ENCODE data around the gene GDAP1L1. TPM values are rescaled to one million over a fixed set of nuclear protein-coding genes. Genes with fewer than 3 reads are reported as not detected.

GDAP1L1 gene
- total RNA-seq, 4 donors from 2014 or later: 0.41 TPM; not detected in 3

DNA sequence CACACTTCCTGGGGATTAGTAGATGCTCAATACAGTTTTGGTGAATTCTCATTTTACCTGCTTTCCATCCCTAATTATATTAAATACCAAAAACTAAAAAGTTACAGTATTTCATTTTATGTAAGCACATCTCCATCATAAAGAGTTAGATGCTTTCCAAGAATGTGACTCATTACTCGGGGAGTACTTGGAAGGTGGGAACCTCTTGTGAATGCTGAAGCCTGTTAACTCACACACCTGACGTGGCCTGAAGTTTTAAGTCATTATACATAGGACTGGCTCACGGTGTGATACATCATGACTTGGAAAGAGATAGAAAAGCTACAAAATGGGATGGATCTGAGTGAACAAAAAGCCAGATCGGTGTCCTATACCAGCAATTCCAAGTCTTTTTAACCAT lies 34.3 kb upstream of the GDAP1L1 start:
- Histone ChIP-seq H3K27ac (peak overlapping the region in 1 of 2 donors; percentile 11), H3K36me3 (no peaks in the 10 kb centered on the region), H3K27me3 (no peaks in the 10 kb centered on the region), H3K4me3 (no peak overlapping the region), H3K9me3 (no peaks in the 10 kb centered on the region), H3K4me1 (peaks cover 4 to 5% of the 10 kb centered on the region in 2 donors)
- no peak for DNase-seq
- intact Hi-C loops (cut with DNase I; ENCODE audit: low total_unique reads): no loop called here
- TF ChIP-seq POLR2A (IDR thresholded peaks at IDR 0.05): no peak
- TF ChIP-seq, protein P1, sequence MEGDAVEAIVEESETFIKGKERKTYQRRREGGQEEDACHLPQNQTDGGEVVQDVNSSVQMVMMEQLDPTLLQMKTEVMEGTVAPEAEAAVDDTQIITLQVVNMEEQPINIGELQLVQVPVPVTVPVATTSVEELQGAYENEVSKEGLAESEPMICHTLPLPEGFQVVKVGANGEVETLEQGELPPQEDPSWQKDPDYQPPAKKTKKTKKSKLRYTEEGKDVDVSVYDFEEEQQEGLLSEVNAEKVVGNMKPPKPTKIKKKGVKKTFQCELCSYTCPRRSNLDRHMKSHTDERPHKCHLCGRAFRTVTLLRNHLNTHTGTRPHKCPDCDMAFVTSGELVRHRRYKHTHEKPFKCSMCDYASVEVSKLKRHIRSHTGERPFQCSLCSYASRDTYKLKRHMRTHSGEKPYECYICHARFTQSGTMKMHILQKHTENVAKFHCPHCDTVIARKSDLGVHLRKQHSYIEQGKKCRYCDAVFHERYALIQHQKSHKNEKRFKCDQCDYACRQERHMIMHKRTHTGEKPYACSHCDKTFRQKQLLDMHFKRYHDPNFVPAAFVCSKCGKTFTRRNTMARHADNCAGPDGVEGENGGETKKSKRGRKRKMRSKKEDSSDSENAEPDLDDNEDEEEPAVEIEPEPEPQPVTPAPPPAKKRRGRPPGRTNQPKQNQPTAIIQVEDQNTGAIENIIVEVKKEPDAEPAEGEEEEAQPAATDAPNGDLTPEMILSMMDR (IDR thresholded peaks at IDR 0.05): no peak

DNA sequence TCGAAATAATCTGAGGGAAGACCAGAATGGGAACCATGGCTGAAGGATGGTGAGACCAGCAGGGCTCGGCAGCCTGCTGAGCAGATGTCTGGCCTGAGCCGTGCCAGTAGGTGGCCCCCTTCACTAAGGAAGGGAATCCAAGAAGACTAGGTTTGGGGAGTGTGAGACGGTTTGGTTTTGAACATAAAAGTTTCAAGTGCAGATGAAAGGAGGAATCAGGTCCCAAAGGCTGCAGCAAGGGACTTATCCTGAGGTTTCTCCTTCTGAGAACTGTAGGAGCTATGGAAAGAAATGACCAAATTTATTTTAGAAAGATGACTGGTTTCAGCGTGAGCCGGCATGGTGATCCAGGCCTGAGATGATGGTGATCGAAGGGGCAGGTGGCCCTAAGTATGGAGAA lies 32.0 kb upstream of the GDAP1L1 start:
- H3K9me3 ChIP-seq: no peaks in the 10 kb centered on the region
- no peak overlapping the region for H3K27ac ChIP-seq
- no peak overlapping the region for H3K4me3 ChIP-seq
- peak; percentile 70 to 72 for DNase-seq
- TF ChIP-seq, protein P1 (IDR thresholded peaks at IDR 0.05): peak; percentile 59 to 80 (median 76)
- TF ChIP-seq POLR2A (IDR thresholded peaks at IDR 0.05): no peak
- H3K4me1 ChIP-seq: peaks cover 3 to 4% of the 10 kb centered on the region in 2 donors
- intact Hi-C loops (cut with DNase I; ENCODE audit: low total_unique reads): loop anchor here (5.0 kb wide), 1 partner anchor 92 kb away; no protein-coding TSS in a partner anchor
- H3K36me3 ChIP-seq: no peaks in the 10 kb centered on the region
- no peaks in the 10 kb centered on the region for H3K27me3 ChIP-seq

DNA sequence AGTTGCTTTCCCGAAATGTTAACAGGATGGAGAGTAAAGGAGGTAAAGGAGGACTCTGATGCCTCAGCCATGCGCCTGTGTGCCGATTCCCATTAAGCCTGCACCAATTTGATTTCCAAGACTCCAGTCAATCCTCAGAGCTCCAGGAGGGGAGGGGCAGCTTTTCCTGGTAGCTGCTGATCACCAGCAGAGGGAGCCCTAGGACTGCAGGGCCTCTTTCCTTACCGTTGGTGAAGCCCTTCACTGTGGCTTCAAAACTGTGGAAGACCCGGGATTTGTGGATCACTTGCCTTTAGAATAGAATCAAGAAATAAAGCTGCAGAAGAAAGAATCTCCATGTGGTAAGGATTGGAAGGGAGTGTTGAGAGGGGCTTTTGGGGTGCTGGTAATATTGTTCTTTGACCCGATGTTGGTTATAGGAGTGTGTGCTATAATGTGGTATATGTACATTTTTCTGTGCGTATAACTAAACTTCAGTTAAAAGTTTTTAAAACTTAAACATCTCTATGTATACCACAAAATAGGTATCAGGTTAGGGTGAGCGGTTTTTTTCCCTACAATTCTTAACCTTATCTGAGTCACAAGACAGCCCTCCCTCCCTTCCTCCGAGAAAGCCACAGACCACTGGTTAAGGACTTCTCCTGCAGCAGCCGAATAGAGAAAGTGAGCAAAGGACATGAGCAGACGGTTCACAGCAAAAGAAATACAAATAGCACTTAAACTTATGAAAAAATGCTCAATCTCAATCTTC lies 29.6 kb upstream of the GDAP1L1 start:
- TF ChIP-seq POLR2A (IDR thresholded peaks at IDR 0.05): no peak
- TF ChIP-seq, protein P1 (IDR thresholded peaks at IDR 0.05): peak; percentile 43 to 63 (median 50)
- no peak overlapping the region for H3K27ac ChIP-seq
- H3K27me3 ChIP-seq: no peaks in the 10 kb centered on the region
- H3K9me3 ChIP-seq: no peaks in the 10 kb centered on the region
- no peaks in the 10 kb centered on the region for H3K36me3 ChIP-seq
- intact Hi-C loops (cut with DNase I; ENCODE audit: low total_unique reads): loop anchor here (5.0 kb wide), 1 partner anchor 90 kb away; no protein-coding TSS in a partner anchor
- peak; percentile 32 to 36 for DNase-seq
- peaks cover 3 to 4% of the 10 kb centered on the region in 2 donors for H3K4me1 ChIP-seq
- no peak overlapping the region for H3K4me3 ChIP-seq

DNA sequence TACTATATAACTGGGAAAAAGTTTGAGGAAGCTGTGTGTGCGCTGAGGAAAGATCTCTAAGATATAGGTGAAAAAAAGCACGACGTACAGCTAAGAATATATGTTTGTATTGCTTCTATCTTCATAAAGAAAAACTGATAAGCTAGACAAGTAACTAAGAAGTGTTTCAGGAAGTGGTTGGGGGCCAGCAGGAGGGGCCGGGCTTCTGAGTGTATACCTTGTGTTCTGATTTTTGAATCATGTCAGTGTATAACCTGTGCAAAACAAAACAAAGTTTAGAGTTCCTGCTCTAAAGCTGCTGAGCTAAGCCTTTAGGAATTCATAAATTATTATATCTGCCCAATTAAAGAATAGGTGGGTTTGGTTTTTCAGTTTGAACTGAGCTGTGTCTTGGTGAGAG lies 28.7 kb upstream of the GDAP1L1 start:
- no peaks in the 10 kb centered on the region for H3K36me3 ChIP-seq
- DNase-seq: no peak
- H3K4me3 ChIP-seq: no peak overlapping the region
- intact Hi-C loops (cut with DNase I; ENCODE audit: low total_unique reads): loop anchor here (5.0 kb wide), 1 partner anchor 89 kb away; no protein-coding TSS in a partner anchor
- no peaks in the 10 kb centered on the region for H3K27me3 ChIP-seq
- H3K27ac ChIP-seq: no peak overlapping the region
- peaks cover 0 to 3% of the 10 kb centered on the region in 2 donors for H3K4me1 ChIP-seq
- no peaks in the 10 kb centered on the region for H3K9me3 ChIP-seq
- TF ChIP-seq, protein P1 (IDR thresholded peaks at IDR 0.05): no peak
- no peak for TF ChIP-seq POLR2A (IDR thresholded peaks at IDR 0.05)

DNA sequence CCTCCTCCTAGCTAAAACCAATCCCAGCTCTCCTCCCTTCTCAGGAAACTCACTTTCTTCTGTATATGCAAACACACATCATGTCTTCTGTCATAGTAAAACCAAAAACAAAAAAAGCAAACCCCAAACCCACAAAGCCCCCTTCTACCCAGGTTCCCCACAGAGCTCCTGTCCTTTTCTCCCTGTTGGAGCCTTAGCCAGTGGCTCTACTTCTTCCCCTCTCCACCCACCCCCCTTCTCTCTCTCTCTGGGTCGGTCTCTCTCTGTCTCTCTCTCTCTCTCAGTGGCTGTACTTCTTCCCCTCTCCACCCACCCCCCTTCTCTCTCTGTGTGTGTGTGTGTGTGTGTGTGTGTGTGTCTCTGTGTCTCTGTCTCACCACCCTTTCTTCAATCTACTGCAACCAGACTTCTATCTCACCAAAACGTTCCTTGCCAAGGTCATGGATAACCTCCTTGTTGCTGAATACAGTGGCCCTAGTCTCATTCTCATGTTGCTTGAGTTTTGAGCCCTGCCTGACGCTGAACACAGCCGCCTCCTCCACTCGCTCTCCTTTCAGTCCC lies 27.9 kb upstream of the GDAP1L1 start:
- H3K27ac ChIP-seq: no peak overlapping the region
- H3K36me3 ChIP-seq: no peaks in the 10 kb centered on the region
- no peak for DNase-seq
- H3K9me3 ChIP-seq: no peaks in the 10 kb centered on the region
- H3K27me3 ChIP-seq: no peaks in the 10 kb centered on the region
- no peak overlapping the region for H3K4me3 ChIP-seq
- no peak for TF ChIP-seq POLR2A (IDR thresholded peaks at IDR 0.05)
- TF ChIP-seq, protein P1 (IDR thresholded peaks at IDR 0.05): no peak
- intact Hi-C loops (cut with DNase I; ENCODE audit: low total_unique reads): loop anchor here (5.0 kb wide), 1 partner anchor 88 kb away; no protein-coding TSS in a partner anchor
- peaks cover 0 to 3% of the 10 kb centered on the region in 2 donors for H3K4me1 ChIP-seq

Data from uterus (tissue), 4 donors.